Ishikawa (cell line): ENCODE measurements around the gene HEMK1.
A peak's percentile ranks its signal among the peaks of the same experiment; 100 is the strongest.

Experiments used
- CEBPB ChIP-seq: IDR thresholded peaks from 2 replicates; pipeline ENCODE4 v1.6.1; 2012
- CREB1 ChIP-seq: IDR thresholded peaks from 2 replicates; pipeline ENCODE4 v1.6.1; 2012; ENCODE audit warnings: low read depth
- EGR1 ChIP-seq: IDR thresholded peaks from 2 replicates; pipeline ENCODE4 v1.6.1; 2012
- EP300 ChIP-seq: IDR thresholded peaks from 2 replicates; pipeline ENCODE4 v1.6.1; 2012; ENCODE audit warnings: borderline replicate concordance
- FOXM1 ChIP-seq: IDR thresholded peaks from 2 replicates; pipeline ENCODE4 v1.6.1; 2012; ENCODE audit warnings: low read depth, borderline replicate concordance
- NFIC ChIP-seq: IDR thresholded peaks from 2 replicates; pipeline ENCODE4 v1.6.1; 2012
- RAD21 ChIP-seq: IDR thresholded peaks from 2 replicates; pipeline ENCODE4 v1.6.1; 2012; ENCODE audit warnings: low read depth
- TAF1 ChIP-seq: IDR thresholded peaks from 2 replicates; pipeline ENCODE4 v1.6.1; 2012; ENCODE audit warnings: low read depth, mild to moderate bottlenecking
- TCF12 ChIP-seq: IDR thresholded peaks from 2 replicates; pipeline ENCODE4 v1.6.1; 2012; ENCODE audit warnings: low read depth
- TEAD4 ChIP-seq: IDR thresholded peaks from 2 replicates; pipeline ENCODE4 v1.6.1; 2012
- YY1 ChIP-seq: IDR thresholded peaks from 2 replicates; pipeline ENCODE4 v1.6.1; 2012; ENCODE audit warnings: low read depth
- ZBTB7A ChIP-seq: IDR thresholded peaks from 2 replicates; pipeline ENCODE4 v1.6.1; 2012; ENCODE audit warnings: low read depth
- TF ChIP-seq, protein P1 (sequence below): IDR thresholded peaks from 2 replicates; pipeline ENCODE4 v1.6.1; 2012
- TF ChIP-seq, protein P2 (sequence below): IDR thresholded peaks from 2 replicates; pipeline ENCODE4 v1.6.1; 2012; ENCODE audit warnings: low read depth, mild to moderate bottlenecking
- TF ChIP-seq, protein P3 (sequence below): IDR thresholded peaks from 2 replicates; pipeline ENCODE4 v1.6.1; 2012

HEMK1 gene

DNA sequence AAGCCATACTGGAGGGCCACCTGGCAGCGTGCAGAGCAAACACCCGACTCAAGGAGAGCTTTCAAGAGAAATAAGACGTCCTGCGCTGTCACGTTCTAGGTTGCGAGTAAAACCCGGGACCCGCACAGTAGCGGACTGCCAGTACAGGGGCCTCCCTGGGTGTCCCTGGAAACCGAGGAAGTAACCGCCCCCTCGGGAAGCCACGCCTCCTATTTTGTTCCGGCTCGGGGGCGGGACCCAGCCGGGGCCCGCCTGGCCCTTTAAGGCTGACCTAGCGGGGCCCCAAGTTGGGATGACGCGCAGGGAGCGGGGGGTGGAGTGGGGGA lies 47.4 kb downstream of the HEMK1 start:
- TF ChIP-seq, protein P1, sequence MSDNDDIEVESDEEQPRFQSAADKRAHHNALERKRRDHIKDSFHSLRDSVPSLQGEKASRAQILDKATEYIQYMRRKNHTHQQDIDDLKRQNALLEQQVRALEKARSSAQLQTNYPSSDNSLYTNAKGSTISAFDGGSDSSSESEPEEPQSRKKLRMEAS: no peak
- TF ChIP-seq CREB1 (peak; percentile 62), CEBPB (no peak)

DNA sequence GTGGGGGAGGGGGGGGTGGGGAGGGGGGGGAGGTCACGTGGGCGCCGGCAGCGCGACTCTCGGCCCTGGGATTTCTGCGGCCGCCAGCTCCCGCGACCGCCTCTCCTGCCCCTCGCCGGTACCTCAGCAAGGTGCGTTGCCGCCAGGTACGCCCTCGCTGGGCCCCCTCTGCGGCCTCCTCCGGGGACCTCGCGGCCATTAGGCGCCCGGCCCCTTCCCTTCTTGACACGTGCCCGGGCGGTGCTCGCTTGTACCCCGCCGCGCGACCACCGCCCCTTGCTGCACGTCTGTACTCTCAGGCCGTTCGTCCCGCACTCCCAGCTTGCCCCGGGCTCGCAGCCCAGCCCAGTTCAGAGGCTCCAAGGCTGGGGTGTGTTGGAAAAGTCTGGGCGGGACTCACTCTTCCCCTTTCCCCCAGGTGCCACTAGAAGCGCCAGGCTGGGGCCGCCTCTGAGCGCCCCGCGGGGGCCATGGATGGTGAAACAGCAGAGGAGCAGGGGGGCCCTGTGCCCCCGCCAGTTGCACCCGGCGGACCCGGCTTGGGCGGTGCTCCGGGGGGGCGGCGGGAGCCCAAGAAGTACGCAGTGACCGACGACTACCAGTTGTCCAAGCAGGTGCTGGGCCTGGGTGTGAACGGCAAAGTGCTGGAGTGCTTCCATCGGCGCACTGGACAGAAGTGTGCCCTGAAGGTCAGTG lies 47.9 kb downstream of the HEMK1 start, which contains the start of gene MAPKAPK3:
Gene MAPKAPK3, plus strand, starts transcription at position 56 of the 696 bp plus-strand sequence. Its CDS starts 415 bp downstream, at position 471.
- TF ChIP-seq YY1 (peak; percentile 34; the same call in 1 of the 2 replicates), TAF1 (peak; percentile 56), ZBTB7A (peak; percentile 88), TCF12 (no peak), NFIC (no peak), RAD21 (no peak), TEAD4 (no peak), EP300 (no peak), CEBPB (no peak), CREB1 (no peak), EGR1 (no peak), FOXM1 (no peak)
- TF ChIP-seq, protein P2, sequence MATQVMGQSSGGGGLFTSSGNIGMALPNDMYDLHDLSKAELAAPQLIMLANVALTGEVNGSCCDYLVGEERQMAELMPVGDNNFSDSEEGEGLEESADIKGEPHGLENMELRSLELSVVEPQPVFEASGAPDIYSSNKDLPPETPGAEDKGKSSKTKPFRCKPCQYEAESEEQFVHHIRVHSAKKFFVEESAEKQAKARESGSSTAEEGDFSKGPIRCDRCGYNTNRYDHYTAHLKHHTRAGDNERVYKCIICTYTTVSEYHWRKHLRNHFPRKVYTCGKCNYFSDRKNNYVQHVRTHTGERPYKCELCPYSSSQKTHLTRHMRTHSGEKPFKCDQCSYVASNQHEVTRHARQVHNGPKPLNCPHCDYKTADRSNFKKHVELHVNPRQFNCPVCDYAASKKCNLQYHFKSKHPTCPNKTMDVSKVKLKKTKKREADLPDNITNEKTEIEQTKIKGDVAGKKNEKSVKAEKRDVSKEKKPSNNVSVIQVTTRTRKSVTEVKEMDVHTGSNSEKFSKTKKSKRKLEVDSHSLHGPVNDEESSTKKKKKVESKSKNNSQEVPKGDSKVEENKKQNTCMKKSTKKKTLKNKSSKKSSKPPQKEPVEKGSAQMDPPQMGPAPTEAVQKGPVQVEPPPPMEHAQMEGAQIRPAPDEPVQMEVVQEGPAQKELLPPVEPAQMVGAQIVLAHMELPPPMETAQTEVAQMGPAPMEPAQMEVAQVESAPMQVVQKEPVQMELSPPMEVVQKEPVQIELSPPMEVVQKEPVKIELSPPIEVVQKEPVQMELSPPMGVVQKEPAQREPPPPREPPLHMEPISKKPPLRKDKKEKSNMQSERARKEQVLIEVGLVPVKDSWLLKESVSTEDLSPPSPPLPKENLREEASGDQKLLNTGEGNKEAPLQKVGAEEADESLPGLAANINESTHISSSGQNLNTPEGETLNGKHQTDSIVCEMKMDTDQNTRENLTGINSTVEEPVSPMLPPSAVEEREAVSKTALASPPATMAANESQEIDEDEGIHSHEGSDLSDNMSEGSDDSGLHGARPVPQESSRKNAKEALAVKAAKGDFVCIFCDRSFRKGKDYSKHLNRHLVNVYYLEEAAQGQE: no peak
- TF ChIP-seq, protein P3, sequence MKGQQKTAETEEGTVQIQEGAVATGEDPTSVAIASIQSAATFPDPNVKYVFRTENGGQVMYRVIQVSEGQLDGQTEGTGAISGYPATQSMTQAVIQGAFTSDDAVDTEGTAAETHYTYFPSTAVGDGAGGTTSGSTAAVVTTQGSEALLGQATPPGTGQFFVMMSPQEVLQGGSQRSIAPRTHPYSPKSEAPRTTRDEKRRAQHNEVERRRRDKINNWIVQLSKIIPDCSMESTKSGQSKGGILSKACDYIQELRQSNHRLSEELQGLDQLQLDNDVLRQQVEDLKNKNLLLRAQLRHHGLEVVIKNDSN: peak; percentile 83
- TF ChIP-seq, protein P1: peak; percentile 61

DNA sequence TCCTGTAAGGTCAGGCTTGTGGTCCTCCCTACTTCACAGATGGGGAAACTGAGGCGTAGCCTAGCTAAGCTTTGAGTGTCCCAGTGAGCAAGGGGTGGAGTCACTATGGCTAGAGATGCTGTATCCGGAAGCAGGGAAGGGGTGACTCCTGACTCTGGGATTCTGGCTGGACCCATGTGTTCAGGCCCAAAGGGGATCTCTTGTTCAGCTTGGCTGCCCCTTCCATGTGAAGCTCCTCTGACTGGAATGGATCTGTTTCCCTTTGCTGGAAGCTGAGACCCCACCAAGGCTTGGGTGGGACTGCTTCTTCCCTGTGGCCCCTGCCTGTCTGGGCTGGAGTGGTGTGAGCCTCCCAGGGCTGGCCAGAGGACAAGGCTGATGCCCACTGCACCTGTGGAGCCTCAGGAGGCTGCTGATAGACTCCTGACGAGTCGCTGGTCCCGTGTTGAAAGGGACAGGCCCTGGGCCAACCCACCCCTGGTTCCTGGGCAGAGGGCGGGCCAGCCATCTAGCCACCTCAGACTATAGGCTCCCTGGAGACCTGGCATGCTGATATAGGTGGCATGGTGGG lies 48.7 kb downstream of the HEMK1 start:
- no peak for TF ChIP-seq TCF12
- TF ChIP-seq, protein P3: no peak
- TF ChIP-seq YY1: no peak
- TF ChIP-seq CREB1: no peak
- TF ChIP-seq, protein P1: no peak
- no peak for TF ChIP-seq RAD21
- no peak for TF ChIP-seq ZBTB7A
- no peak for TF ChIP-seq EP300
- no peak for TF ChIP-seq TAF1
- TF ChIP-seq EGR1: no peak
- no peak for TF ChIP-seq NFIC
- TF ChIP-seq, protein P2: no peak
- no peak for TF ChIP-seq TEAD4
- no peak for TF ChIP-seq CEBPB

- TF ChIP-seq FOXM1 (no peak), TAF1 (no peak), NFIC (no peak), TEAD4 (no peak), EP300 (no peak), RAD21 (no peak), YY1 (no peak), ZBTB7A (no peak), CEBPB (no peak), TCF12 (no peak), EGR1 (no peak), CREB1 (no peak)
- TF ChIP-seq, protein P1: no peak
- TF ChIP-seq, protein P3: no peak
- TF ChIP-seq, protein P2: no peak
Measured at GRCh38 chr3:50620420-50620819, 51.1 kb downstream of the HEMK1 start.
